Naive thymus-derived CD4-positive, alpha-beta T cell (primary cell): ENCODE measurements around the gene DNAJC13. TPM values are rescaled to one million over a fixed set of nuclear protein-coding genes. Genes with fewer than 3 reads are reported as not detected.
A peak's percentile ranks its signal among the peaks of the same experiment; 100 is the strongest.

ENCODE experiments used
- ATAC-seq: fragments of 150-1000 bp; cut with Tn5 transposase; 2 replicates; pipeline ENCODE4 v1.10.0; 2021; ENCODE audit warnings: mild to moderate bottlenecking, moderate library complexity
- CTCF ChIA-PET: fragments of 350-600 bp; sonication (Branson Sonifier 250); formaldehyde crosslinking; loops from one replicate; lab custom pipeline; 2021; ENCODE audit warnings: antibody characterized with exemption; lab: Charles Lee
- POLR2A ChIA-PET: fragments of 350-600 bp; sonication (Branson Sonifier 250); formaldehyde crosslinking; loops from one replicate; lab custom pipeline; 2021; ENCODE audit warnings: antibody characterized with exemption, inconsistent platforms; lab: Charles Lee
- DNase-seq, 9 donors: peaks; one replicate each; pipeline versions ENCODE4 v3.0.0 to v3.0.0-alpha.2; 2020 to 2022; ENCODE audit warnings: mixed read lengths in 1 of 9
- H3K27ac ChIP-seq: one replicate; pipeline ENCODE4 v1.7.0; 2013; ENCODE audit warnings: mild to moderate bottlenecking, low read depth, low read length, moderate library complexity
- H3K27me3 ChIP-seq, 2 donors: one replicate each; pipeline ENCODE4 v1.7.0; 2013; ENCODE audit warnings: low read length in 2 of 2, mild to moderate bottlenecking in 2 of 2, moderate library complexity in 2 of 2; ENCODE audit not compliant: control insufficient read depth in 2 of 2, insufficient read depth in 2 of 2
- H3K36me3 ChIP-seq, 3 experiments: 1 replicate in 2 of 3; 2 replicates in 1 of 3; pipeline ENCODE4 v1.7.0; 2013; ENCODE audit warnings: low read length in 3 of 3, mild to moderate bottlenecking in 3 of 3, moderate library complexity in 1 of 3; ENCODE audit not compliant: insufficient read depth in 3 of 3, control insufficient read depth in 2 of 3
- H3K4me1 ChIP-seq, 2 donors: one replicate each; pipeline ENCODE4 v1.7.0; 2013; ENCODE audit warnings: low read length in 2 of 2, mild to moderate bottlenecking in 2 of 2, moderate library complexity in 1 of 2; ENCODE audit not compliant: control insufficient read depth in 2 of 2, insufficient read depth in 2 of 2
- H3K4me3 ChIP-seq: 2 replicates; pipeline ENCODE4 v1.7.0; 2013; ENCODE audit warnings: mild to moderate bottlenecking, low read length
- H3K9me3 ChIP-seq, 3 experiments: 1 replicate in 2 of 3; 2 replicates in 1 of 3; pipeline ENCODE4 v1.7.0; 2013; ENCODE audit warnings: low read length in 3 of 3; ENCODE audit not compliant: control insufficient read depth in 2 of 3
- H3K27ac Mint-ChIP-seq, 9 donors: one replicate each; pipeline ENCODE4 v1.8.0; 2020 to 2022; ENCODE audit warnings: mixed read lengths in 9 of 9, mild to moderate bottlenecking in 8 of 9, moderate library complexity in 5 of 9, inconsistent platforms in 2 of 9
- H3K27me3 Mint-ChIP-seq, 5 donors: one replicate each; pipeline ENCODE4 v1.8.0; 2021 to 2022; ENCODE audit warnings: mixed read lengths in 5 of 5, mild to moderate bottlenecking in 1 of 5
- H3K36me3 Mint-ChIP-seq, 5 donors: one replicate each; pipeline ENCODE4 v1.8.0; 2020 to 2022; ENCODE audit warnings: mixed read lengths in 5 of 5, mild to moderate bottlenecking in 3 of 5, inconsistent platforms in 1 of 5
- H3K4me1 Mint-ChIP-seq, 7 donors: one replicate each; pipeline ENCODE4 v1.8.0; 2020 to 2022; ENCODE audit warnings: mixed read lengths in 7 of 7, mild to moderate bottlenecking in 3 of 7, inconsistent platforms in 1 of 7
- H3K4me3 Mint-ChIP-seq, 10 donors: one replicate each; pipeline ENCODE4 v1.8.0; 2020 to 2022; ENCODE audit warnings: mild to moderate bottlenecking in 10 of 10, mixed read lengths in 10 of 10, moderate library complexity in 6 of 10, inconsistent platforms in 2 of 10
- H3K9me3 Mint-ChIP-seq, 11 donors: one replicate each; pipeline ENCODE4 v1.8.0; 2020 to 2022; ENCODE audit warnings: mixed read lengths in 11 of 11, mild to moderate bottlenecking in 4 of 11, inconsistent platforms in 1 of 11, moderate library complexity in 1 of 11
- intact Hi-C, 2 donors: fragments of 100-400 bp; cut with micrococcal nuclease; formaldehyde crosslinking; loops; one replicate each; pipeline ENCODE4 v1.15.1; 2023
- polyA plus RNA-seq, 2 donors: library from polyadenylated mRNA; unstranded; fragments of 300-500 nt; fragmentation: Illumina TruSeq; gene quantifications; one replicate each; pipeline ENCODE4 v1.2.3, GENCODE V29; 2021
- total RNA-seq, 6 experiments: library from RNA in 5 of 6; stranded (reverse) in 5 of 6; gene quantifications; 1 replicate in 5 of 6; 2 replicates in 1 of 6; pipeline ENCODE4 v1.2.3 and lab custom pipeline; 2021 to 2026

The DNAJC13 gene
- total and polyA plus RNA-seq, 7 experiments from 2014 or later, result 10.3 to 41.5 (median 35.0) TPM

DNA sequence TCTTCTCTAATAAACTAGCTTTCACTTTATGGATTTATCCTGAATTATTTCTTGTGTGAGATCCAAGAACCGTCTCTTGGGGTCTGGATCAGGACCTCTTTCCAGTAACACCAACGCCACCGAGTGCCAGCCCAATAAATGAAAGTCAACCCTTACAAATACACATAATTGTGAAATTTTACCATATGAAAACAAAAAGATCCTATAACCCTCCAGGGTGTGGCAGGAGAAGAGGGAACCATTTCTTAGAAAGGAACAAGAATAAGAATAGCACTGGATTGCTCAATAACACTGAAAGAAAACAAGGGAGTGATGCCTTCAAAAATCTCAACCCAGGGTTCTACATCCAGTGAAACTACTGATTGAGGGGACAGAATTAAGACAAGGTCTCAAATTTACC, 128.2 kb downstream of the DNAJC13 start:
- no peak overlapping the region for H3K27ac Mint-ChIP-seq
- ATAC-seq (no peak), DNase-seq (no peak)
- peaks cover 0 to 7% (median 0%) of the 10 kb centered on the region in 3 experiments for H3K36me3 ChIP-seq
- no peak overlapping the region for H3K27ac ChIP-seq
- H3K9me3 Mint-ChIP-seq, result peaks cover 0 to 4% (median 0%) of the 10 kb centered on the region in 11 donors
- intact Hi-C loops, result no loop called here
- H3K27me3 Mint-ChIP-seq, result no peaks in the 10 kb centered on the region
- H3K9me3 ChIP-seq, result no peaks in the 10 kb centered on the region
- H3K4me1 Mint-ChIP-seq, result peaks cover 7 to 47% (median 9%) of the 10 kb centered on the region in 7 donors
- POLR2A ChIA-PET, result no interaction called here
- H3K4me3 Mint-ChIP-seq, result no peak overlapping the region
- H3K4me1 ChIP-seq, result no peaks in the 10 kb centered on the region
- CTCF ChIA-PET, result interaction anchor here (0.6 to 0.8 kb wide), 2 partner anchors 94 to 96 kb away, joined by 4 to 5 read pairs; no protein-coding TSS in a partner anchor
- no peak overlapping the region for H3K4me3 ChIP-seq
- peaks cover 0 to 24% (median 0%) of the 10 kb centered on the region in 5 donors for H3K36me3 Mint-ChIP-seq
- no peaks in the 10 kb centered on the region for H3K27me3 ChIP-seq

DNA sequence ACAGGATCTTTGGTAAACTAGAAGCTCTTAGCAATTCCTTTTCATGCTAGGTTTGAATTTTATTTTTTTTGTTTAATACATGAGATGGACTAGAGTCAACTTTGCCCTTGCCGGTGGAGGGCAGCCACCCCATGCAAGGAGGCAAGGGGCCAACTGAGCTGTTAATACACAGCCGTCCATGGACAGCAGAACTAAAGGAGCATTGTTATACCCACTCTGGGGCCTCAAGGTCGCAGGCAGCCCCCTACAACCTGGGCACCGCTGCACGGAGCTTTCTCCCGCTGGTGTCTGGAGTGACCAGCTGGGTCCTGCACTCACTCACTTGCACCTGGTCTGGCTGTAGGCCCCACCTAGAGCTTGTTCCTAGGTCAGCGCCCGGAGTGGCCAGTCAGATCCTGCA, 131.9 kb downstream of the DNAJC13 start:
- intact Hi-C loops, result no loop called here
- Histone ChIP-seq H3K4me3 (no peak overlapping the region), H3K27ac (no peak overlapping the region), H3K27me3 (no peaks in the 10 kb centered on the region), H3K4me1 (no peaks in the 10 kb centered on the region), H3K36me3 (no peaks in the 10 kb centered on the region), H3K9me3 (no peaks in the 10 kb centered on the region)
- no peak for DNase-seq
- Mint-ChIP-seq H3K36me3 (peaks cover 0 to 13% (median 0%) of the 10 kb centered on the region in 5 donors), H3K27ac (peak overlapping the region in 1 of 9 donors; percentile 28), H3K27me3 (no peaks in the 10 kb centered on the region), H3K9me3 (peaks cover 0 to 4% (median 0%) of the 10 kb centered on the region in 11 donors), H3K4me1 (peaks cover 9 to 31% (median 15%) of the 10 kb centered on the region in 7 donors), H3K4me3 (no peak overlapping the region)
- POLR2A ChIA-PET, result no interaction called here
- CTCF ChIA-PET, result no interaction called here
- ATAC-seq, result no peak

- Mint-ChIP-seq H3K27ac (peak overlapping the region in 7 of 9 donors; percentile 26 to 76 (median 60)), H3K4me1 (peaks cover 9 to 27% (median 15%) of the 10 kb centered on the region in 7 donors), H3K4me3 (peak overlapping the region in 1 of 10 donors; percentile 53), H3K9me3 (peaks cover 0 to 4% (median 0%) of the 10 kb centered on the region in 11 donors), H3K27me3 (no peaks in the 10 kb centered on the region), H3K36me3 (peaks cover 0 to 8% (median 0%) of the 10 kb centered on the region in 5 donors)
- Histone ChIP-seq H3K4me3 (no peak overlapping the region), H3K27ac (no peak overlapping the region), H3K4me1 (no peaks in the 10 kb centered on the region), H3K36me3 (no peaks in the 10 kb centered on the region), H3K27me3 (no peaks in the 10 kb centered on the region), H3K9me3 (no peaks in the 10 kb centered on the region)
- intact Hi-C loops, result loop anchor here in 1 of 2 donors (5.0 kb wide), 1 partner anchor 1168 kb away; the partner anchor contains the start of gene NUDT16
- ChIA-PET POLR2A (no interaction called here), CTCF (no interaction called here)
- ATAC-seq (peak; percentile 24), DNase-seq (peak in 1 of 9 donors; percentile 41)
Observed at GRCh38 chr3:132549890-132550578, 132.7 kb downstream of the DNAJC13 start.

DNA sequence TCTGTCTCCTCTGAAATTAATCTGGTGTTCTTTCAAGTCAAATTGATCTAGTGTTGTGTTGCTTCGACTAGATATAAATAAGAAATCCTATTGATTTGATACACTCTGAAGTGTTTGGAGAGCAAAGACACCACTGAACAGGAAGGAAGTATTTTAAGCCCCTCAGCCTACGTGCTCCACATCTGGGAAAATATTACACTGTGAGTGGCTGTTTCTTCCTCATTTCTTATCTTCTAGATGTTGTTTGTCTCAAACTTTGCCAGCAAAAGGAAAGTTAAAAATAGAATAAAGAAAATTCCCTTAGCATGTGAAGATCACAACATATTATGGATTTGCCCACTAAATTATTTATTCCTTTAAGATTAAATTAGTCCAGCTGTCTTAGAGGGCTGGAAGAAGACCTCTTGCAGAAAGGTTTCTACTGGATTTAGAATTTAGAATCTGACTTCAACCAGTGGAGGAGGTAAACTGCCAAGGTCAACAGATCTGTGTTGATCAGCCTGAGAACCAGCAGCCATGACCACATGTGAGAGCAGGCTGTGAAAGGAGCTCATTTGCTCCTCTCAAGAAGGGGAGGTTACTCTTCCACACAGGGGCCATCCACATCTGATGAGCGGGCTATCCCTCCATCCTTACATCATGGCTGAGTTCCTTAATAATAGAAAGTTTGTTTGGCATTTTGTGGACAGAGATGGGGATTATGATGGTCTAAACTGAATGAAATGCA, 133.4 kb downstream of the DNAJC13 start:
- peak overlapping the region in 1 of 10 donors; percentile 18 for H3K4me3 Mint-ChIP-seq
- Histone ChIP-seq H3K36me3 (no peaks in the 10 kb centered on the region), H3K27ac (no peak overlapping the region), H3K27me3 (no peaks in the 10 kb centered on the region), H3K4me3 (no peak overlapping the region), H3K9me3 (no peaks in the 10 kb centered on the region), H3K4me1 (no peaks in the 10 kb centered on the region)
- H3K36me3 Mint-ChIP-seq, result peaks cover 0 to 8% (median 3%) of the 10 kb centered on the region in 5 donors
- H3K27me3 Mint-ChIP-seq, result no peaks in the 10 kb centered on the region
- H3K4me1 Mint-ChIP-seq, result peaks cover 9 to 24% (median 15%) of the 10 kb centered on the region in 7 donors
- no peak for ATAC-seq
- ChIA-PET CTCF (interaction anchor here (0.7 kb wide), 1 partner anchor 866 kb away, joined by 3 read pairs; no protein-coding TSS in a partner anchor), POLR2A (interaction anchor here (0.5 kb wide), 1 partner anchor 73 kb away, joined by 3 read pairs; no protein-coding TSS in a partner anchor)
- H3K9me3 Mint-ChIP-seq, result peaks cover 0 to 4% (median 0%) of the 10 kb centered on the region in 11 donors
- H3K27ac Mint-ChIP-seq, result peak overlapping the region in 7 of 9 donors; percentile 26 to 76 (median 60)
- intact Hi-C loops, result loop anchor here in 1 of 2 donors (5.0 kb wide), 1 partner anchor 1168 kb away; the partner anchor contains the start of gene NUDT16
- peak in 1 of 9 donors; percentile 0 for DNase-seq

GRCh38 chr3:132553826-132554225, 136.5 kb downstream of the DNAJC13 start:
- Mint-ChIP-seq H3K36me3 (peaks cover 0 to 27% (median 4%) of the 10 kb centered on the region in 5 donors), H3K9me3 (peaks cover 0 to 3% (median 0%) of the 10 kb centered on the region in 11 donors), H3K4me3 (no peak overlapping the region), H3K4me1 (peaks cover 9 to 20% (median 15%) of the 10 kb centered on the region in 7 donors), H3K27me3 (no peaks in the 10 kb centered on the region), H3K27ac (no peak overlapping the region)
- intact Hi-C loops, result loop anchor here in 1 of 2 donors (5.0 kb wide), 1 partner anchor 1172 kb away; the partner anchor contains the start of gene NUDT16
- Histone ChIP-seq H3K27me3 (no peaks in the 10 kb centered on the region), H3K9me3 (no peaks in the 10 kb centered on the region), H3K36me3 (no peaks in the 10 kb centered on the region), H3K27ac (no peak overlapping the region), H3K4me3 (no peak overlapping the region), H3K4me1 (no peaks in the 10 kb centered on the region)
- CTCF ChIA-PET, result no interaction called here
- POLR2A ChIA-PET, result interaction anchor here (0.6 kb wide), 1 partner anchor 80 kb away, joined by 3 read pairs; no protein-coding TSS in a partner anchor
- no peak for DNase-seq
- ATAC-seq, result no peak

DNA sequence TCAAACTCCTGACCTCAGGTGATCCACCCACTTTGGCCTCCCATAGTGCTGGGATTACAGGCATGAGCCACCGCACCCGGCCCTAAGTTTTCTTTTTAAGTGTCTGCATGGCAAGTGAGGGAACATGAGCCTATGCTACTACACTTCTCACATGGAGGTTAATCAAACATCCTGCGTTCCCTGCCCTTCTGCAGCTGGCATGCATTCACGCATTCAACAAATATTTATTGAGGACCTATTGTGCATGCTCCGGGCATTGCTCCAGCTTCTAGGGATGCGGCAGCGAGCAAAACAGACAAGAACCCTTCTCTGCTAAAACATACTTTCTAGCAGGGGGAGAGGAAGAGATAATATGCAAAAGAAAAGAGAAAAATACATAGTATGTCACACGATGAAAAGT, 137.1 kb downstream of the DNAJC13 start:
- ChIA-PET CTCF (no interaction called here), POLR2A (no interaction called here)
- no peak overlapping the region for H3K4me3 ChIP-seq
- H3K27me3 ChIP-seq, result no peaks in the 10 kb centered on the region
- H3K36me3 Mint-ChIP-seq, result peaks cover 0 to 30% (median 4%) of the 10 kb centered on the region in 5 donors
- no peaks in the 10 kb centered on the region for H3K4me1 ChIP-seq
- H3K27me3 Mint-ChIP-seq, result no peaks in the 10 kb centered on the region
- no peak for ATAC-seq
- H3K27ac Mint-ChIP-seq, result no peak overlapping the region
- no peak overlapping the region for H3K27ac ChIP-seq
- H3K36me3 ChIP-seq, result no peaks in the 10 kb centered on the region
- no peak for DNase-seq
- H3K4me1 Mint-ChIP-seq, result peaks cover 9 to 17% (median 15%) of the 10 kb centered on the region in 7 donors
- H3K9me3 Mint-ChIP-seq, result peaks cover 0 to 3% (median 0%) of the 10 kb centered on the region in 11 donors
- intact Hi-C loops, result loop anchor here in 1 of 2 donors (5.0 kb wide), 1 partner anchor 1172 kb away; the partner anchor contains the start of gene NUDT16
- H3K9me3 ChIP-seq, result no peaks in the 10 kb centered on the region
- H3K4me3 Mint-ChIP-seq, result no peak overlapping the region
